NCI-H1694 (cell line): Measurements from ENCODE around the gene C4orf33.
"Not testable (repeated sequence)": the region's sequence is repeated elsewhere in the genome, so short reads cannot be mapped to it uniquely, and the experiment has no call there.

Experiments
- DNase-seq: peaks from one replicate; lab custom pipeline; 2025; lab: John Stamatoyannopoulos, UW

Gene C4orf33

DNA sequence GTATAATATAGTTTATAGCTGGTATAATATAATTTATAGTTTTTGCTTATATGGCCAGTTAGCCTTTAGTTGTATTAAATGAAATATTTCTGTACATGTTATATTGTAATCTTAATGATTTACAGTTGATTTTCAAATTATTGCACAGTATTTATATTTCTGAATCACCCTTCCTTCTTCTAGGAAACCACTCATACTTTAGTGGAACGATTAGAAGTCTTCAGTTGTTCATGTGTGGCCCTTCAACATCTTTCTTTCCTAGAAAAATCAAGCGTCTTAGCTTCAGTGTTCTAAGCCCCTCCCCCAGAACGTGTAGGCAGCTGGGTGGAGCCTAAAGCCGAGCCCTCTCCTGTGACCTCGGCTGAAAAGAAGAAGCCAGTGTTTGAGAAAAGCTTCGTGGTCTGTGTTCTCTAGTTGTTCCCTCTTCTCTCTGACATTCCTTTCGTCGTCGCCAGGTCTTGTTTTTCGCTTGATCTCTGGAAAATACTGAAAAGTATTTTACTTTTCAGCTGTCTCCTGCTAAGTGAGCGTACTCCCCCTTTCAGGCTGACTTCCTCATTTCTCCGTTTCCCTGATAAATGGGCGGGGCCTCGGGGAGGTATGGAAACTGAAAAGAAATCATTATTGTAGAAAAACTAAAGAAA lies at the start of gene C4orf33:
Gene C4orf33, plus strand, starts transcription at position 342 of the 644 bp plus-strand sequence. CDS start 6,459 bp downstream, outside the sequence.
- DNase-seq: no peak

DNA sequence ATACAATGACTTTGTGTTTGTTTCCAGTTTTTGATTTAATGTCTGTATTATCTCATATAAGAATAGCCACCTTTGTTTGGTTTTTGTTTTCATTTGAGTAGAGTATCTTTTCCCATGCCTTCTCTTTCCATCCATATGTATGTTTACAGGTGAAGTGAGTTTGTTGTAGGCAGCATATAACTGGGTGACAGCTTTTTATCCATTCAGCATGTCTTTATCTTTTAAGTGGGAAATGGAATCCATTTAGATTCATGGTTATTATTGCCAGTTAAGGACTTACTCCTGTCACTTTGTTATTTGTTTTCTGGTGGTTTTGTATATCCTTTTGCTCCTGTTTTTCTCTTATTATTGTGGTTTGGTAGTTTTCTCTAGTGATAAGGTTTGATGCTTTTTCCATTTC lies 36.9 kb upstream of the C4orf33 start:
- DNase-seq: no peak

GRCh38 chr4:129062580-129062979 lies 33.4 kb upstream of the C4orf33 start:
- no peak for DNase-seq

GRCh38 chr4:129063640-129064039 lies 32.3 kb upstream of the C4orf33 start:
- no peak for DNase-seq

DNA sequence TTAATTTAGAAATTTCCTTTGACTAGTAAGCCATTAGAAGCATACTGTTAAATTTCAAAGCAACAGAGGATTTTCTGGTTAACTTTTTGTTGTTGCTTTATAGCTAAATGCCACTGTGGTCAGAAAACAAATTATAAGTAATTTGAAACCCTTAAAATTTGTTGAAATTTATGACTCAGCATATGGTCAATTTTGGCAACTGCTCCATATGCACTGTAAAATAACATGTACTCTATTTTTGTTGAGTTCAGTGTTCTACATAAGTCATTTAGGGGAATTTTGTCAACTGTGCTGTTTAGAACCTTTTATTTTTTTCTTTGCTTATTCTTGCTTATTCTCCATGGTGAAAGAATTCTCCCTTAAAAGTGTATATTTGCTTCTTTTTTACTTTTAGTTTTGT lies 31.2 kb upstream of the C4orf33 start:
- no peak for DNase-seq

DNA sequence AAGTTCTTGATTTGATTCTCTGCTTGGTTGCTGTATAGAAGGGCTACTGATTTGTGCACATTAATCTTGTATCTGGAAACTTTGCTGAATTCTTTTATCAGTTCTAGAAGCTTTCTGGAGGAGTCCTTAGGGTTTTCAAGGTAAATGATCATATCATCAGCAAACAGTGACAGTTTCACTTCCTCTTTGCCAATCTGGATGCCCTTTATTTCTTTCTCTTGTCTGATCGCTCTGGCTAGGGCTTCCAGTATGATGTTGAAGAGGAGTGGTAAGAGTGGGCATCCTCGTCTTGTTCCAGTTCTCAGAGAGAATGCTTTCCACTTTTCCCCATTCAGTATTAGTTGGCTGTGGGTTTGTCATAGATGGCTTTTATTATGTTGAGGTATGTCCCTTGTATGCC lies 26.4 kb upstream of the C4orf33 start:
- DNase-seq: not testable (repeated sequence)

- no peak for DNase-seq
Observed at GRCh38 chr4:129077326-129077725, 18.6 kb upstream of the C4orf33 start.

DNA sequence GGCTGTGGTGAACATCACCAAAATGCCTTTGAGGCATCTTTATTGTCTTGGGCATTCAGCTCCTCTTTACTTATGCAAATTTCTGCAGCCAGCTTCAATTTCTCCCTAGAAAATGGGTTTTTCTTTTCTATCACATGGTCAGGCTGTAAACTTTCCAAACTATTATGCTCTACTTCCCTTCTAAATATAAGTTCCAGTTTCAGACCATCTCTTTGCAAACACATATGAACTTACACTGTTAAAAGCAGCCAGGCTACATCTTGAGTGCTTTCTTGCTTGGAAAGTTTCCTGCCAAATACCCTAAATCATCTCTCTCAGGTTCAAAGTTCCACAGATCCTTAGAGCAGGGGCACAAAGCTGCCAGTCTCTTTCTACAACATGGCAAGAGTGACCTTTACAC lies 15.8 kb upstream of the C4orf33 start:
- no peak for DNase-seq

GRCh38 chr4:129082302-129082701 lies 13.7 kb upstream of the C4orf33 start:
- no peak for DNase-seq

GRCh38 chr4:129085472-129085871 lies 10.5 kb upstream of the C4orf33 start:
- no peak for DNase-seq

GRCh38 chr4:129087516-129087915 lies 8.4 kb upstream of the C4orf33 start:
- no peak for DNase-seq

DNA sequence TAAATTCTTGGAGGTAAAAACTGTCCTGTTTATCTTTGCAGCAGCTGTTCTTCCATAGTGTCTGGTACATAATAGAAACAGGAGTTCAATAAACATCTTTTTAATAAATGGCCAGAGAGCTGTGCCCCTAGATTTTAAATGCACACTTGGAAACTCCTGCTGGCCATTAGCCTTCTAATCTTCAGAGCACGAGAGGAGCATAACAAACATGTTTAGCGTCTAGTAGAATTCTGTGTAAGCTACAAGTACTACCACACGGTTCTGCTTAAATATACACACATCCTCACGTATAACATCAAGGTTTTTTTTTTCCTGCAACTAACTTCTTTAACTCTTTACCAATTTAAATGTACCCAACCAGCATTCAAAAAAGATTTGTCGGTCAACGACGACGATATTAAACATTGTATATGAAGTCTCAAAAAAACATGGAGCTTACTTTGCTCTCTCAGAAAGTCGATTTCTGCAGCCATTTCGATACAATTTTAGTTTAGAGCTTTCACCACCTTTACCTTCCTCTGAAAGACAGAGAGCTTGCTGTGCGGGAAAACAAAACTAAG lies 3.2 kb upstream of the C4orf33 start:
- DNase-seq: no peak

DNA sequence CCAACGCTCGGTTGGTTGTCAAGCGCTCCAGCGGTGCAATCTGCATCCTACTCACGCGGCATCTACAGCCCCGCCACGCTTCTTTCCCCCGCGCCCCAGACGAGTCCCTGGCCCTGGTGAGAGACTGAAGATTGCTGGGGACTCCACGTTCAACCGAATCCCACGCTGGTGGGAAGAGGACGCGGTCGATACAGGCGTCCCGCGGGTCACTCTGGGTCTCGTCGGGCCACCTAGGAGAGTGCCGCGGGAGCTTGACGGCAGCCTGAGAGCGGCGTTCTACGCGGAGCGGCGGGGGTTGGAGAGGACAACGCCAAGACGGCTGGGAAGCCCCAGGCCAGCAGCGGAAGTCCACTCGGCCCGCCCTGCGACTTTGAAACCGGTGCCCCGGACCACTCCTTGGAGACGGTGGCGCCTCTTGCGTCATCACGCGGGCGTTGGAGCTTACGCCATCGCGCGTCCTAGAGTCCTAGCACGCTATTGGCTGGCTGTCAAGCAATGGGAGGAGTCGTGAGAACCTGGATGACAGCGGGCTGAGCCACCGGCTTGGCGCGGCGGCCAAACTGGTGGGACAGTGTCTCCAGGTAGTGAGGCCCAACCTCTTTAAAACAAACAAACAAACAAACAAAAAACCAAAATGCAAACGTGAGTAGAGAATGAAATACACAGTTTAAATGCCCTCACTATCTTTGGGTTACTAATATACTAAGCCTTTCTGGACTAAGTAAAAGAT lies 2.6 kb upstream of the C4orf33 start, which contains the start of gene SCLT1:
Gene SCLT1, minus strand, starts transcription at position 349 of the 730 bp plus-strand sequence. CDS start 436 bp downstream, outside the sequence.
- peak; percentile 90 for DNase-seq

- DNase-seq: no peak
Observed at GRCh38 chr4:129094347-129094746, 1.6 kb upstream of the C4orf33 start.

DNA sequence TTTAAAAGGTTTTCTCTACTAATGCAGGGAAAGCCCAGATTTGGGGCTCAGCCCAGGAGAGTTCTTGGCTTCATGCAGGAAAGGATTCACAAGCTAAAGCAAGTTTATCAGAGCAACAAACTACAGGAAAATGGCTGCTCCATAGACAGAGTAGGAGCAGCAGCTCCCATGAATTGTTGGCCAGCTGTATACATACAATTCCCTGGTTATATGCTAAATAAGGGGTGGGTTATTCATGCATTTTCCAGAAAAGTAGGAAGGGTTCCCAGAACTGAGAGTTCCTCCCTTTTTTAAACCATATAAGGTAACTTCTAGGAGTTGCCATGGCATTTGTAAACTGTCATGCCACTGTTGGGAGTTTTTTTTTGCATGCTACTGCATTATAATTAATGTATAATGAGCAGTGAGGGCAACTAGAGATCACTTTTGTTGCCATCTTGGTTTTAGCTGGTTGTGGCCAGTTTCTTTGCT lies 2.6 kb downstream of the C4orf33 start:
- DNase-seq: no peak

GRCh38 chr4:129109965-129110824 lies 14.2 kb downstream of the C4orf33 start:
- DNase-seq: no peak

DNA sequence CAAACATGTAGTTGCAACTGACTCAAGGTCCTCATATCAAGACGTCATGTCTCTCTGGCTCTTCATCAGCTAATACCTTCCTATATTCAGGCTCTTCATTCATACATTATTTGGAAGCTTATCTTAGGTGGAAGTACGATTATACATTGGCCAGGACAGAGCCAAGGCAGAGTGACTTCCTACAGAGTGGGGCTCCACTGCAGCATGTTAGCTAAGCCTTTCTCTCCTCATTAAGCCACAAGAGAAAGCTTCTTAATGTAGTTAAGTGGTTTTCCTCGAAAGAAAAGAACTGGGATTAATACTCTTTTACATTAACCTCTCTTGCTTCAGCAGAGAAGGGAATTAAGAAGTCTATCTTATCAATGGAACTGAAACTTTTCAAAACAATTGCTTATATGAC lies 15.0 kb downstream of the C4orf33 start:
- DNase-seq: no peak

DNA sequence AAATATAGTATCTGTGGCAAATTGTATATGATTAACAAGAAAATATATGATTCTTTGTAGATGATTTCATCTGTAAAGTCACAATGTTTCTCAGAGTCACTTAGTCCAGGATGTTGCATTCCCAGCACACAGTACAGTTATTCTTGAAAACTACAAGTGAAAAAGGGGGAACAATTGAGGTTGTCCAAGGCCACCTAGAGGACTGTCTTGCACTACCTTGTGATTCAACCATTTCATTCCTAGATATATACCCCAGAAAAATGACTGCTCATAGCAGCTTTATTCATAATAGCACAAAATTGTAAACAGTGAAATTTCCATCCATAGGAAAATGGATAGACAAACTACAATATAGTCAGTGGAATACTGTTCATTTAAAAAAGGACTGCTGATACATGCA lies 16.0 kb downstream of the C4orf33 start:
- no peak for DNase-seq

GRCh38 chr4:129113434-129113833 lies 17.5 kb downstream of the C4orf33 start:
- no peak for DNase-seq

- DNase-seq: no peak
Observed at GRCh38 chr4:129113919-129114318, 18.0 kb downstream of the C4orf33 start.

GRCh38 chr4:129117705-129118104 lies 21.8 kb downstream of the C4orf33 start:
- DNase-seq: no peak

DNA sequence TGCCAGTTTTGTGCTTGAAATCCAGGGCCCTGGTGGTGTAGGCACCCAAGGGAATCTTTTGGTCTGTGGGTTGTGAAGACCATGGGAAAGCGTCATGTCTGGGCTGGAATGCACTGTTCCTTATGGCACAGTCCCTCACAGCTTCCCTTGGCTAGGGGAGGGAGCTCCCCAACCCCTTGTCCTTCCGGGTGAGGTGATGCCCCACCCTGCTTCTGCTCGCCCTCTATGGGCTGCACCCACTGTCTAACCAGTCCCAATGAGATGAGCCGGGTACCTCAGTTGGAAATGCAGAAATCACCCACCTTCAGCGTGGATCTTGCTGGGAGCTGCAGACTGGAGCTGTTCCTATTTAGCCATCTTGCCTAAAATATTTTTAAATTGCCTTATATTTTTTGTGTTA lies 30.7 kb downstream of the C4orf33 start:
- DNase-seq: not testable (repeated sequence)
